Fibroblast of the aortic adventitia (primary cell): ENCODE results near the gene KIRREL2. TPM values are rescaled to one million over a fixed set of nuclear protein-coding genes. Genes with fewer than 3 reads are reported as not detected.

Experiments used
- DNase-seq: peaks from one replicate; pipeline ENCODE4 v3.0.0-alpha.2; 2010; ENCODE audit warnings: low read depth
- H3K4me3 ChIP-seq: 2 replicates; pipeline ENCODE4 v1.5.1; 2011; ENCODE audit warnings: low read depth, mild to moderate bottlenecking, control low read depth, low read length, moderate library complexity
- total RNA-seq: library from RNA; depleted of rRNA; stranded (reverse); fragments of >200 nt; gene quantifications from 2 replicates; pipeline ENCODE4 v1.2.3, GENCODE V29; 2012; ENCODE audit warnings: low replicate concordance
- TF ChIP-seq, protein P1 (sequence below): IDR thresholded peaks from 2 replicates; pipeline ENCODE4 v1.5.1; 2011; ENCODE audit warnings: mild to moderate bottlenecking, low read length, control low read depth, inconsistent platforms; ENCODE audit not compliant: insufficient read depth

The KIRREL2 gene
- total RNA-seq, 1 donor = not detected

DNA sequence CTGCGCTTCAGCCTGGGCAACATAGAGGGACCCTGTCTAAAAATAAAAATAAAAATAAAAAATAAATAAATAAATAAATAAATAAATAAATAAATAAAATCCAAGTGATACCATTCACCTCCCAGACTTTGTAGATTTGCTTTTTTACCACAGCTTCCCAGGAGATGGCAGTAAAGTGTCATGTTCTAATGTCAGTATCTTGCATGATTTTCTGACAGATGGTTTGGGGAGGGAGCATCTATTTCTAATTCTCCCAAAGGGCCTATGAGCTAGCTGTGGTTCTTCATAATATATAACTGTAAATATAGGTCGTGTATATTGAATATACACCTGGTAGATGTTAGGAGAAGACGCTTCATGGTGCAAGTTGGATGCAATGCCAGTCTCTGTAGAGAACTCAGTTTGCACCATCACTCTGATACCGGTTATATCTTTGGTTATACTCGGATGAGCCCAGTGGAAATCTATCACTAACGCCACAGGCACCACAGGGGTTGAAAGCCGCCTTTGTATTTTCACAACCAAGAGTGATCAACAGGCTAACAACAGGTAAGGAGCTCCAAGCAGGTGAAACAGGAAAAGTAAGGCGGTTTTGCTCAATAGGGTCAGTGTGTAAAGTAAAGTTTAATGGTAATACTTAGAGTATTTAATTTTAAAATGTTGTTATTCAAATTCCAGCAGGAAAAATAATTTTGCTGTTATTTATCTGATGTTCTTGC lies 25.6 kb downstream of the KIRREL2 start:
- no peak overlapping the region for H3K4me3 ChIP-seq
- TF ChIP-seq, protein P1, sequence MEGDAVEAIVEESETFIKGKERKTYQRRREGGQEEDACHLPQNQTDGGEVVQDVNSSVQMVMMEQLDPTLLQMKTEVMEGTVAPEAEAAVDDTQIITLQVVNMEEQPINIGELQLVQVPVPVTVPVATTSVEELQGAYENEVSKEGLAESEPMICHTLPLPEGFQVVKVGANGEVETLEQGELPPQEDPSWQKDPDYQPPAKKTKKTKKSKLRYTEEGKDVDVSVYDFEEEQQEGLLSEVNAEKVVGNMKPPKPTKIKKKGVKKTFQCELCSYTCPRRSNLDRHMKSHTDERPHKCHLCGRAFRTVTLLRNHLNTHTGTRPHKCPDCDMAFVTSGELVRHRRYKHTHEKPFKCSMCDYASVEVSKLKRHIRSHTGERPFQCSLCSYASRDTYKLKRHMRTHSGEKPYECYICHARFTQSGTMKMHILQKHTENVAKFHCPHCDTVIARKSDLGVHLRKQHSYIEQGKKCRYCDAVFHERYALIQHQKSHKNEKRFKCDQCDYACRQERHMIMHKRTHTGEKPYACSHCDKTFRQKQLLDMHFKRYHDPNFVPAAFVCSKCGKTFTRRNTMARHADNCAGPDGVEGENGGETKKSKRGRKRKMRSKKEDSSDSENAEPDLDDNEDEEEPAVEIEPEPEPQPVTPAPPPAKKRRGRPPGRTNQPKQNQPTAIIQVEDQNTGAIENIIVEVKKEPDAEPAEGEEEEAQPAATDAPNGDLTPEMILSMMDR = peak; percentile 54
- DNase-seq = peak; percentile 89

DNA sequence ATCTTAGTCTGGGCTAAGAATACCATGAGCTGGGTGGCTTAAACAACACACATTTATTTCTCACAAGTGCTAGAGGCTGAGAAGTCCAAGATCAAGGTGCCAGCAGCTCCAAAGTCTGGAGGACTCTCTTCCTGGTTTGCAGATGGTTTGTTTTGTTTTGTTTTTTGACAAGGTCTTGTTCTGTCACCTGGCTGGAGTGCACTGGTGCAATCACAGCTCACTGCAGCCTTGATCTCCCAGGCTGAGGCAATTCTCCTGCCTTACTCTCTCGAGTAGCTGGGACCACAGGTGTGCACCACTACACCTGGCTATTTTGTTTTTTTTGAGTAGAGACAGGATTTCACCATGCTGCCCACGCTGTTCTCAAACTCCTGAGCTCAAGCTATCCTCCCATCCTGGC lies 27.2 kb downstream of the KIRREL2 start:
- DNase-seq = no peak
- TF ChIP-seq, protein P1 = no peak

DNA sequence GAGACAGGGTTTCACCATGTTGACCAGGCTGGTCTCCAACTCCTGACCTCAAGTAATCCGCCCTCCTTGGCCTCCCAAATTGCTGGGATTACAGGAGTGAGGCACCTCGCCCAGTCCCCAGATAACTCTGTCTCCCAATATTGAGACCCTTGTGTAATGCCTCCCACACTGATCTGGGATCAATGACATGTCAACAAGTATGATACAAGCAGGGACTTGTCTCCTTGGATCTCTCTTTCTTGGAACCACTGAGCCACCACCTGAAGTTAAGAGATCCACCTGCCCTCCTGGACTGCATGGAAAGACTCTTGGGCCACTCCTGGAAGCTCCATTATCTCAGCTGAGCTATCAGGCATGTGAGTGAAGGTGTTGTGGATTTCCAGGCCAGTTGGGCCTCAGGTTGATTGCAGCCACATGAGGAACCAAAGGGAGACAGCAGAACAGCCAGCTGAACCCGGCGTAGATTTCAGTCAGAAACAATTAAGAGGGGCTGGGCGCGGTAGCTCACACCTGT lies 28.6 kb downstream of the KIRREL2 start:
- no peak for DNase-seq
- TF ChIP-seq, protein P1 = no peak
- no peak overlapping the region for H3K4me3 ChIP-seq

More for the DNA sequence above, 27.2 kb downstream of the KIRREL2 start:
- no peak overlapping the region for H3K4me3 ChIP-seq

DNA sequence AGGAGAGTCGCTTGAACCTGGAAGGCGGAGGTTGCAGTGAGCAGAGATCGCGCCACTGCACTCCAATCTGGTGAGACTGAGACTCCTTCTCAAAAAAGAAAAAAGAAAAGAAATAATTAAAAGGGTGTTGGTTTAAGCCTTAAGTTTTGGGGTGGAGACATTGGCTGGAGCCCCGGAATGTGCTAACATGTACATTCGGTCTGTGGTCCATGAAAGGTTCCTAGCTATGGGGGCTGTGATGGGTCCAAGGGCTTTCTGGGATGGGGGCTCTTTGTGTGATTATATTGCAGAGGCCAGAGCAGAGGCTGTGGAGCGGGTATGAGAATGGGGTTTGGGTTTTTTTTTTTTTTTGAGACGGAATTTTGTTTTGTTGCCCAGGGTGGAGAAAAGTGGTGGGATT lies 29.2 kb downstream of the KIRREL2 start:
- TF ChIP-seq, protein P1 = no peak
- no peak overlapping the region for H3K4me3 ChIP-seq
- DNase-seq = no peak

DNA sequence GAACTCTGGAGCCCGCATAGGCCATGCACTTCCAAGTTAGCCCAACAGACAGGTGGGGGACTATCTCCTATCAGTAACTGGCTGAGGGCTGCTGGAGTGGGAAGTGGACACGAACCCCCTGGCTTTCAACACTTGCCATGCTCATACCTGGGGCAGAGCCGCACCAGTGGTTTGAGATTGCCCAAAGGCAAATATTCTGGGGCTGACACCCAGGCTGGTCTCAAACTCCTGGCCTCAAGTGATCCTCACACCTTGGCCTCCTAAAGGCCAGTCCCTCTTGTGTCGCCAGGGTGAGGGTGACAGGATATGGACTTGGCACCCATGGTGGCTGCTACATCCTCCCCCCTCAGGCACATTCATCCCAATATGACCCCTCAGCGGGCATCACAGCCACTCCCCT lies 30.5 kb downstream of the KIRREL2 start:
- H3K4me3 ChIP-seq = no peak overlapping the region
- TF ChIP-seq, protein P1 = no peak
- no peak for DNase-seq

DNA sequence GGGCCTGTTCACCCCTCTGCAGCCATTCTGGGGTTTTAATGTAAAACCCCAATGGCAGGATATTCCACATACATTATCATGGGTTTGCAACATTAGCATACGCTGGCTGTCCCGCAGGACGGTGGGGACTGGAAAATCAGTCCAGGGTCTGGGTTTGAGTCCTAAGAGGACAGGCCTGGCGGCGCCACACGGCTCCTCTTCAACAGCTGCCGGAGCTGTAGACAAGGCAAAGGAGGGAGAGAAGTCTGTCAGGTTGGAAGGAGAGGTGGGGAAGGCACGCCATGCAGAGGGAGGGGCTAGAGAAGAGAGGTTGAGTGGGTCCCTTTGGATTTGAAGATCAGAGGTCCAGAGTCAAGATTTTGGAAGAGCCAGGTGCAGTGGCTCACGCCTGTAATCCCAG lies 31.7 kb downstream of the KIRREL2 start:
- TF ChIP-seq, protein P1 = no peak
- H3K4me3 ChIP-seq = no peak overlapping the region
- DNase-seq = no peak
